Mucosa of descending colon (tissue), 3 donors: ENCODE results near the gene CAPZB. TPM values are rescaled to one million over a fixed set of nuclear protein-coding genes. Genes with fewer than 3 reads are reported as not detected.

Experiments used
- ATAC-seq: fragments of 200-7000 bp; cut with Tn5 transposase; one replicate; pipeline ENCODE4 v1.9.1; 2020; ENCODE audit warnings: mild to moderate bottlenecking, moderate library complexity
- DNase-seq, 3 donors: peaks; one replicate each; pipeline ENCODE4 v3.0.0-alpha.2; 2020
- H3K36me3 ChIP-seq: fragments of 200-600 bp; one replicate; pipeline ENCODE4 v1.8.0; 2021; ENCODE audit warnings: low read depth, mild to moderate bottlenecking
- H3K4me1 ChIP-seq: fragments of 200-600 bp; one replicate; pipeline ENCODE4 v1.8.0; 2021; ENCODE audit warnings: low read depth, mild to moderate bottlenecking
- H3K4me3 ChIP-seq: fragments of 200-600 bp; one replicate; pipeline ENCODE4 v1.8.0; 2021; ENCODE audit warnings: mild to moderate bottlenecking
- H3K9me3 ChIP-seq: fragments of 200-600 bp; one replicate; pipeline ENCODE4 v1.8.0; 2021; ENCODE audit warnings: mild to moderate bottlenecking
- intact Hi-C, 2 donors: fragments of 100-400 bp; cut with DNase I in 1 of 2; cut with micrococcal nuclease in 1 of 2; formaldehyde crosslinking; loops; one replicate each; pipeline versions ENCODE4 v1.11.0 to v1.11.1; 2022; cut with DNase I, micrococcal nuclease
- total RNA-seq, 3 donors: library from RNA; stranded (reverse); fragmentation: NEBNext Ultra II Directional in 2 of 3; extraction: Animal tissue kit (Norgen Biotek cat#: 25700) in 2 of 3; gene quantifications; one replicate each; pipeline versions ENCODE4 v1.2.1 to v1.2.4, GENCODE V29; 2021 to 2023
- TF ChIP-seq, protein P1 (sequence below): fragments of 200-600 bp; IDR thresholded peaks from one replicate; pipeline ENCODE4 v1.8.0; 2022; ENCODE audit warnings: antibody characterized with exemption, mild to moderate bottlenecking
- donor health status: DM: no; HTN: no; CAD: no; lungs with moderate emphysema.
- donor health status: DM: no; HTN: no; CAD: no.
- donor health status: DM: no; HTN: yes; CAD: no.

The CAPZB gene
- total RNA-seq, 3 donors from 2014 or later: 346 to 393 (median 381) TPM

DNA sequence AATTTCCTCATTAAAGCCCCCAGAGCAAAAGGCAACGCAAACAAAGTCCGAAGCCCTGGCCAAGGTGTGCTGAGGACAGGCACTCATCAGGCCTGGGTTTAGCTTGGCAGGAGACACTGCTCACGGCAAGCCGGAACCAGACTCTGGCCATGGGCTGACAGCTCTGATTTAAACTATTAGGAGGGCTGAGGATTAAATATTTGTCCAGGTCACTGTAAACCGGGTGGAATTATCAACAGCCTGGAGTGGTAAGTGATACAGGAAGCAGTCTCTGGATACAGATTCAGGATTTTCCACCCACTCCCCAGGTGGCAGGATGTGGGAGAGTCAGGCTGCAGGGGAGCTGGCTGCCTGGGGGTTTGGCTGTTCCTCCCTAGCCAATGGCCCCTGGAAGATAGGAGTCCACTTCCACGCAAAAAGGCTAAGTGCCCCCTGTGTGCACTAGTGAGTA, 130.8 kb downstream of the CAPZB start:
- H3K4me1 ChIP-seq: no peaks in the 10 kb centered on the region
- H3K36me3 ChIP-seq: peaks cover 7% of the 10 kb centered on the region
- no peaks in the 10 kb centered on the region for H3K9me3 ChIP-seq
- H3K4me3 ChIP-seq: no peak overlapping the region
- intact Hi-C loops: no loop called here
- no peak for ATAC-seq
- TF ChIP-seq, protein P1, sequence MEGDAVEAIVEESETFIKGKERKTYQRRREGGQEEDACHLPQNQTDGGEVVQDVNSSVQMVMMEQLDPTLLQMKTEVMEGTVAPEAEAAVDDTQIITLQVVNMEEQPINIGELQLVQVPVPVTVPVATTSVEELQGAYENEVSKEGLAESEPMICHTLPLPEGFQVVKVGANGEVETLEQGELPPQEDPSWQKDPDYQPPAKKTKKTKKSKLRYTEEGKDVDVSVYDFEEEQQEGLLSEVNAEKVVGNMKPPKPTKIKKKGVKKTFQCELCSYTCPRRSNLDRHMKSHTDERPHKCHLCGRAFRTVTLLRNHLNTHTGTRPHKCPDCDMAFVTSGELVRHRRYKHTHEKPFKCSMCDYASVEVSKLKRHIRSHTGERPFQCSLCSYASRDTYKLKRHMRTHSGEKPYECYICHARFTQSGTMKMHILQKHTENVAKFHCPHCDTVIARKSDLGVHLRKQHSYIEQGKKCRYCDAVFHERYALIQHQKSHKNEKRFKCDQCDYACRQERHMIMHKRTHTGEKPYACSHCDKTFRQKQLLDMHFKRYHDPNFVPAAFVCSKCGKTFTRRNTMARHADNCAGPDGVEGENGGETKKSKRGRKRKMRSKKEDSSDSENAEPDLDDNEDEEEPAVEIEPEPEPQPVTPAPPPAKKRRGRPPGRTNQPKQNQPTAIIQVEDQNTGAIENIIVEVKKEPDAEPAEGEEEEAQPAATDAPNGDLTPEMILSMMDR: no peak
- no peak for DNase-seq

DNA sequence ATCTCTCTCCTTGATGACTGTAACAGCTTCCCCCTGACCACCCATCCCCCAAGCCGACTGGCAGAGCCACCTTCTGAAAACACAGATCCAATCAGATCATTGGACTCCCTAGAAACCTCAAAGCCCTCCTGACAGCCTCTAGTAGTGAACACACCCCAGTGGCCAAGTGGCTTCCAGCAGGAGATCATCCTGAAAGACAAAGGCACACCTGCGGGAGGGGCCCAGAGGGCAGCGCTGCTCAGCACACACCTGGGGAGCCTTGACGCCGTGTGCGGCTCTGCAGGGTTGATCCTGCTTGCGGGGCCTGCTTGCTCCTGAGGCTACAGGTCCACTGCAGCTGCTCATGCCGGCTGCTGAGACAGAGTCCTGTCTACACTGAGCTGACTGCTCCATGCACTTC, 131.7 kb downstream of the CAPZB start:
- peak; percentile 58 for ATAC-seq
- Histone ChIP-seq H3K9me3 (no peaks in the 10 kb centered on the region), H3K36me3 (peaks cover 7% of the 10 kb centered on the region), H3K4me3 (no peak overlapping the region), H3K4me1 (no peaks in the 10 kb centered on the region)
- intact Hi-C loops: no loop called here
- TF ChIP-seq, protein P1: no peak
- DNase-seq: no peak

DNA sequence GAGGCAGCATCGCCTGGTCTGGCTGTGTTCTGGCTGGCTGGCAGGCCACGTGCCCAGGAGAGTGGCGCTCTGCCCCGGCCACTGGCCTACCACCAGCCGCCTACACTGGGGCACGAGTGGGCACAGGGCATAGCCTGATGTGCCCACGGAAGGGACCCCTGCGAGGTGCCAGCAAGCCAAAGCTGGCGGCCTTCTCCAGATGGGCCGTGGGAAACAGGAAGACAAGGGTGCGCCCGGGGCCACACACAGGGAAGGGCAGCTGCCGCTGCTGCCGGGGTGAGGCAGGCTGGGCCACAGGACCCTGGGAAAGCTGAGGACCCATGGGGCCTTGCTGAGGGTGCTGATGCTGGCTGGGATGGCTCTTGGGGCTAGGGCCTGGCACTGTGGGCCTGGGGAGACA, 132.5 kb downstream of the CAPZB start:
- ATAC-seq (no peak), DNase-seq (no peak)
- Histone ChIP-seq H3K4me1 (no peaks in the 10 kb centered on the region), H3K36me3 (peaks cover 7% of the 10 kb centered on the region), H3K9me3 (no peaks in the 10 kb centered on the region), H3K4me3 (no peak overlapping the region)
- intact Hi-C loops: no loop called here
- TF ChIP-seq, protein P1: no peak

DNA sequence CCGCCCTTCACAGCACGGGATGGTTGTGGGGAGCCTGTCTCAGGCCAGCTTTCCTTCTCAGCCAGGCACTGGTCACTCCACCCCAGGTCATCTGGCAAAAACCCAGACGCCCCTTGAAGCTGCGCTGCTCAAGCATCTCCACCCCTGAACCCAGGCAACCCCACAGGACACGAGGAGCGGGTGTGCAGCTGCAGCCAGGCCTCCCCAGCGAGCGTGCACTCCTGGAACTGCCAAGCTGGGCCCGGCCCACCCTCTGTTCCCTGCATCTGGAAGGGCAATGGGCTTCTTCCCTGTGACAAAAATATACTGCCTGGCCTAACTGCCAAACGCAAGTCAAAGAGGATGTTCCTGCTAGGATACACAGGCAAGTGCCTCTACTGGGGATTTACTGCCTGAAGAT, 133.5 kb downstream of the CAPZB start:
- TF ChIP-seq, protein P1: no peak
- DNase-seq (peak in 1 of 3 donors; percentile 20), ATAC-seq (no peak)
- Histone ChIP-seq H3K4me3 (no peak overlapping the region), H3K36me3 (peaks cover 7% of the 10 kb centered on the region), H3K9me3 (no peaks in the 10 kb centered on the region), H3K4me1 (no peaks in the 10 kb centered on the region)
- intact Hi-C loops: no loop called here

DNA sequence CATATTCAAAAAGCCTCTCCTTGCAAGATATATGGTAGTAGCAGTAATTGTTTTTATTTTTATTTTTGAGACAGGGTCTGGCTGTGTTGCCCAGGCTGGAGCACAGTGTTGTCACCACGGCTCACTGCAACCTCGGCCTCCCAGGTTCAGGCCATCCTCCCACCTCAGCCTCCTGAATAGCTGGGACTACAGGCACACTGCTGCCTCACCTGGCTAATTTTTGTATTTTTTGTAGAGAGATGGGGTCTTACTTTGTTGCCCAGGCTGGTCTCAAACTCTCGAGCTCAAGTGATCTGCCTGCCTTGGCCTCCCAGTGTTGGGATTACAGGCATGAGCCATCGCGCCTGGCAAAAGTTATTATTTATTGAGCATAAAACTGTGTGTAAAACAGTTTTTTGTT, 134.8 kb downstream of the CAPZB start:
- DNase-seq (no peak), ATAC-seq (no peak)
- TF ChIP-seq, protein P1: no peak
- intact Hi-C loops: no loop called here
- peaks cover 7% of the 10 kb centered on the region for H3K36me3 ChIP-seq
- H3K4me3 ChIP-seq: no peak overlapping the region
- no peaks in the 10 kb centered on the region for H3K9me3 ChIP-seq
- H3K4me1 ChIP-seq: no peaks in the 10 kb centered on the region

DNA sequence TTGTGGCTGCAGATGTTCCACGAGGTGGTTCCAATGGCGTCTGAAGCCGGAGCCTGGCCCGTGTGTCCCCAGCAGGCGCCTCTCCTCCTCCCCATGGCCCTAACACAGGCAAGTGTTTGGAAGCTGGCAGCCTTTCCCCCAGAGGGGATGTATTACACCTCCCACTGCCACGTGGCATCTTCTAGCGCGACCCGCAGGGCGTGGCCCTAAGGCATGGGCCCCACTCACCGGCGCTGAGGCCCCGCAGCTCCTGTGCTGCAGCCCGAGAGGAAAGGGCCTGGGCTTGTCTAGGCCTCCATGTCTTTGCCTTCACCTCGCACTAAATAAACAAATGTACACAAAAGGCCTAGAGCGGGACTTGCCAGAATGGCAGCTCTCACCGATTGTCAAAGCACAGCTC, 135.3 kb downstream of the CAPZB start:
- Histone ChIP-seq H3K4me1 (no peaks in the 10 kb centered on the region), H3K36me3 (peaks cover 1% of the 10 kb centered on the region), H3K4me3 (no peak overlapping the region), H3K9me3 (no peaks in the 10 kb centered on the region)
- intact Hi-C loops: loop anchor here in 1 of 2 donors (10.0 kb wide), 1 partner anchor 305 kb away; no protein-coding TSS in a partner anchor
- ATAC-seq (no peak), DNase-seq (no peak)
- TF ChIP-seq, protein P1: no peak
